DOHH2 (cell line): ENCODE measurements around the gene AVPI1.

Experiments used
- CTCF ChIP-seq: fragments of 200-600 bp; sonication (generic); IDR thresholded peaks from one replicate; pipeline ENCODE4 v1.5.1; 2014; ENCODE audit warnings: antibody characterized with exemption, mild to moderate bottlenecking, low read depth, low read length; ENCODE audit not compliant: poor library complexity, severe bottlenecking
- EZH2phosphoT487 ChIP-seq: fragments of 200-600 bp; sonication (generic); IDR thresholded peaks from 2 replicates; pipeline ENCODE4 v1.6.1; 2017; ENCODE audit warnings: borderline replicate concordance, mild to moderate bottlenecking, antibody characterized with exemption, low read length, moderate library complexity, mixed read lengths

- TF ChIP-seq CTCF: no peak
- no peak for TF ChIP-seq EZH2phosphoT487
These were observed 1.6 kb downstream of the AVPI1 start for GRCh38 chr10:97685395-97685958.
